ENCODE measurements around the gene CHTF18. TPM values are rescaled to one million over a fixed set of nuclear protein-coding genes. Genes with fewer than 3 reads are reported as not detected.

The CHTF18 gene
- total and polyA plus RNA-seq, 9 of the 15 experiments (the other 6 are each of a cell fraction or from before 2014, with no cell fraction given) = 2.5 to 123 (median 17.0) TPM

GRCh38 chr16:756428-756827 is 32.0 kb upstream of the CHTF18 start:
- no peaks in the 10 kb centered on the region for H4K20me1 ChIP-seq (replicated peaks; ENCODE audit: control insufficient read depth, insufficient read depth, low read length)
- intact Hi-C loops (cut with micrococcal nuclease) = no loop called here

More at GRCh38 chr16:756428-756827, 32.0 kb upstream of the CHTF18 start:
- 68% methylated on average over 5 of the region's 5 CpGs for WGBS (ENCODE audit: insufficient coverage, low coverage, missing lambda C conversion rate)
- H3K27ac ChIP-seq (ENCODE audit: extremely low read depth, low read depth, low read length) = no peak overlapping the region
- H3K79me2 ChIP-seq (ENCODE audit: control insufficient read depth, insufficient read depth, low read length) = no peaks in the 10 kb centered on the region
- H3K4me2 ChIP-seq (ENCODE audit: insufficient read depth, low read length) = no peak overlapping the region
- ChIA-PET CTCF (ENCODE audit: low intra/inter-chr PET ratio) (no interaction called here), POLR2A (no interaction called here)
- TF ChIP-seq ZFP36 (IDR thresholded peaks at IDR 0.05; ENCODE audit: low read depth, low read length, partially characterized antibody) (peak; percentile 79), HDAC8 (tag; IDR thresholded peaks at IDR 0.05) (no peak), ZNF407 (IDR thresholded peaks at IDR 0.05; ENCODE audit: low read depth) (peak; percentile 57; the same call in 1 of the 2 replicates), CBX3 (IDR thresholded peaks at IDR 0.05; ENCODE audit: borderline replicate concordance in 1 of 2, low read length in 2 of 2) (peak in 1 of 2 experiments; percentile 41; a peak in 1 of 3 replicates), ZNF76 (CRISPR knock-in tag; IDR thresholded peaks at IDR 0.05; ENCODE audit: borderline replicate concordance) (no peak), TEAD2 (tag; IDR thresholded peaks at IDR 0.05) (no peak)
- H3K4me1 ChIP-seq (replicated peaks in 1 of 2; ENCODE audit: control insufficient read depth in 2 of 2, insufficient read depth in 2 of 2, low read length in 2 of 2) = peaks cover 9 to 29% of the 10 kb centered on the region in 2 experiments; a peak in 4 of 5 replicates
- H3K4me3 ChIP-seq = no peak overlapping the region
- H3K27me3 ChIP-seq (ENCODE audit: control insufficient read depth in 2 of 2, insufficient read depth in 2 of 2, low read length in 2 of 2) = no peaks in the 10 kb centered on the region
- no peak overlapping the region for H2AFZ ChIP-seq (ENCODE audit: low read depth, low read length)
- DNase-seq (ENCODE audit: extremely low read depth in 1 of 4, low spot score in 3 of 4) (no peak), ATAC-seq (no peak), FAIRE-seq (peak; percentile 51)
- no peaks in the 10 kb centered on the region for H3K9me1 ChIP-seq (ENCODE audit: control insufficient read depth, insufficient read depth, low read length)
- no peaks in the 10 kb centered on the region for H3K9me3 ChIP-seq (replicated peaks; ENCODE audit: control insufficient read depth, insufficient read depth, low read depth, low read length)
- no TSS peak for BruUV-seq (replicated peaks)
- H3K36me3 ChIP-seq (ENCODE audit: control insufficient read depth, insufficient read depth, low read length) = no peaks in the 10 kb centered on the region
- no peak overlapping the region for H3K9ac ChIP-seq (ENCODE audit: insufficient read depth in 1 of 2, low read depth in 2 of 2, low read length in 2 of 2)
- in situ Hi-C loops (cut with MboI) = no loop called here
